Osteocyte (in vitro differentiated cells): ENCODE measurements around the gene XIRP2. TPM values are rescaled to one million over a fixed set of nuclear protein-coding genes. Genes with fewer than 3 reads are reported as not detected.
A peak's percentile ranks its signal among the peaks of the same experiment; 100 is the strongest.

Experiments used
- DNase-seq: peaks from one replicate; pipeline ENCODE4 v3.0.0; 2021; ENCODE audit warnings: mixed read lengths; ENCODE audit not compliant: unreplicated experiment; ENCODE audit errors: extremely low spot score
- H3K27ac Mint-ChIP-seq: one replicate; pipeline ENCODE4 v1.8.0; 2021; ENCODE audit warnings: mild to moderate bottlenecking, mixed read lengths; ENCODE audit not compliant: unreplicated experiment
- H3K27me3 Mint-ChIP-seq: one replicate; pipeline ENCODE4 v1.8.0; 2021; ENCODE audit warnings: mixed read lengths; ENCODE audit not compliant: unreplicated experiment
- H3K36me3 Mint-ChIP-seq: one replicate; pipeline ENCODE4 v1.8.0; 2021; ENCODE audit warnings: mixed read lengths; ENCODE audit not compliant: unreplicated experiment
- H3K4me1 Mint-ChIP-seq: one replicate; pipeline ENCODE4 v1.8.0; 2021; ENCODE audit warnings: mixed read lengths; ENCODE audit not compliant: unreplicated experiment
- H3K4me3 Mint-ChIP-seq: one replicate; pipeline ENCODE4 v1.8.0; 2021; ENCODE audit warnings: mild to moderate bottlenecking, moderate library complexity, mixed read lengths; ENCODE audit not compliant: unreplicated experiment
- H3K9me3 Mint-ChIP-seq: one replicate; pipeline ENCODE4 v1.8.0; 2021; ENCODE audit warnings: mixed read lengths; ENCODE audit not compliant: unreplicated experiment
- CTCF ChIP-seq: fragments of 200-600 bp; sonication (generic); IDR thresholded peaks from 2 replicates; pipeline ENCODE4 v1.5.0; 2021; ENCODE audit warnings: antibody characterized with exemption, mild to moderate bottlenecking, moderate library complexity
- total RNA-seq: library from RNA; stranded (reverse); gene quantifications from 2 replicates; pipeline ENCODE4 v1.2.1, GENCODE V29; 2021

XIRP2 gene
- total RNA-seq, 1 donor from 2014 or later = 0.08 TPM

GRCh38 chr2:167140767-167141166, 252.5 kb downstream of the XIRP2 start:
- Mint-ChIP-seq H3K4me3 (no peak overlapping the region), H3K27me3 (no peaks in the 10 kb centered on the region), H3K4me1 (peaks cover 32% of the 10 kb centered on the region), H3K9me3 (no peaks in the 10 kb centered on the region), H3K27ac (peak overlapping the region; percentile 71), H3K36me3 (no peaks in the 10 kb centered on the region)
- no peak for DNase-seq
- TF ChIP-seq CTCF = no peak

- Mint-ChIP-seq H3K27me3 (no peaks in the 10 kb centered on the region), H3K4me3 (no peak overlapping the region), H3K36me3 (no peaks in the 10 kb centered on the region), H3K9me3 (no peaks in the 10 kb centered on the region), H3K4me1 (peaks cover 26% of the 10 kb centered on the region), H3K27ac (no peak overlapping the region)
- TF ChIP-seq CTCF = no peak
- DNase-seq = no peak
These were observed 254.3 kb downstream of the XIRP2 start for GRCh38 chr2:167142554-167142953.

- peaks cover 26% of the 10 kb centered on the region for H3K4me1 Mint-ChIP-seq
- no peaks in the 10 kb centered on the region for H3K9me3 Mint-ChIP-seq
- H3K4me3 Mint-ChIP-seq = no peak overlapping the region
- DNase-seq = no peak
- TF ChIP-seq CTCF = no peak
- H3K27me3 Mint-ChIP-seq = no peaks in the 10 kb centered on the region
- H3K36me3 Mint-ChIP-seq = no peaks in the 10 kb centered on the region
- no peak overlapping the region for H3K27ac Mint-ChIP-seq
These were observed 256.1 kb downstream of the XIRP2 start for GRCh38 chr2:167144179-167144898.

GRCh38 chr2:167147271-167147941, 259.1 kb downstream of the XIRP2 start:
- no peaks in the 10 kb centered on the region for H3K9me3 Mint-ChIP-seq
- no peak for DNase-seq
- H3K36me3 Mint-ChIP-seq = no peaks in the 10 kb centered on the region
- H3K4me1 Mint-ChIP-seq = peaks cover 19% of the 10 kb centered on the region
- H3K27ac Mint-ChIP-seq = no peak overlapping the region
- no peak overlapping the region for H3K4me3 Mint-ChIP-seq
- no peaks in the 10 kb centered on the region for H3K27me3 Mint-ChIP-seq
- TF ChIP-seq CTCF = no peak

GRCh38 chr2:167151894-167152293, 263.6 kb downstream of the XIRP2 start:
- Mint-ChIP-seq H3K27me3 (no peaks in the 10 kb centered on the region), H3K9me3 (no peaks in the 10 kb centered on the region), H3K27ac (peak overlapping the region; percentile 54), H3K4me1 (peaks cover 10% of the 10 kb centered on the region), H3K4me3 (no peak overlapping the region), H3K36me3 (no peaks in the 10 kb centered on the region)
- no peak for TF ChIP-seq CTCF
- no peak for DNase-seq
